GM21390 (cell line): Measurements from ENCODE around the gene SCT.
A peak's percentile ranks its signal among the peaks of the same experiment; 100 is the strongest.

Experiments used
- ATAC-seq: cut with Tn5 transposase; IDR thresholded peaks from one replicate; pipeline ENCODE4 v1.9.1; 2021; ENCODE audit not compliant: unreplicated experiment

The SCT gene

GRCh38 chr11:623349-623869 is 3.6 kb downstream of the SCT start:
- no peak for ATAC-seq

- ATAC-seq = no peak
These were observed 5.1 kb downstream of the SCT start for GRCh38 chr11:621838-622237.

GRCh38 chr11:620935-621814 is 5.8 kb downstream of the SCT start:
- no peak for ATAC-seq

- no peak for ATAC-seq
These were observed 6.8 kb downstream of the SCT start for GRCh38 chr11:620201-620600.

- no peak for ATAC-seq
These were observed 7.3 kb downstream of the SCT start for GRCh38 chr11:619628-620050.

- ATAC-seq = no peak
These were observed 7.9 kb downstream of the SCT start for GRCh38 chr11:618856-619627.

- ATAC-seq = no peak
These were observed 8.9 kb downstream of the SCT start for GRCh38 chr11:617912-618682.

GRCh38 chr11:617199-617911 is 9.6 kb downstream of the SCT start:
- no peak for ATAC-seq

- no peak for ATAC-seq
These were observed 10.4 kb downstream of the SCT start for GRCh38 chr11:616320-617198.

GRCh38 chr11:615504-616319 is 11.3 kb downstream of the SCT start, which contains the start of gene IRF7:
Gene IRF7, minus strand, starts transcription at chr11:615950. Its CDS starts 586 bp downstream, at chr11:615364.
- peak; percentile 74 for ATAC-seq

- peak; percentile 2 for ATAC-seq
These were observed 12.1 kb downstream of the SCT start for GRCh38 chr11:614623-615503.

- ATAC-seq = no peak
These were observed 12.9 kb downstream of the SCT start for GRCh38 chr11:614021-614622.

- ATAC-seq = no peak
These were observed 13.5 kb downstream of the SCT start for GRCh38 chr11:613369-613968.

GRCh38 chr11:612961-613300 is 14.1 kb downstream of the SCT start:
- no peak for ATAC-seq

GRCh38 chr11:612201-612960 is 14.6 kb downstream of the SCT start:
- ATAC-seq = no peak
